GM12878 (cell line): ENCODE results near the gene AK5. TPM values are rescaled to one million over a fixed set of nuclear protein-coding genes. Genes with fewer than 3 reads are reported as not detected.

Experiments used
- ATAC-seq: fragments of 200-7000 bp; cut with Tn5 transposase; 3 replicates; pipeline ENCODE4 v1.9.1; 2020; ENCODE audit warnings: mild to moderate bottlenecking, moderate library complexity
- BruUV-seq: library from RNA; stranded (reverse); fragments of 400-500 nt; replicated peaks from 2 replicates; lab custom pipeline; 2021; lab: Mats Ljungman, UMichigan
- CTCF ChIA-PET: fragments of 300-600 bp; sonication (Branson Sonifier 250); formaldehyde crosslinking; extraction: SDS; loops from one replicate; lab custom pipeline; 2021; ENCODE audit warnings: inconsistent platforms; lab: Yijun Ruan, JAX
- POLR2A ChIA-PET: fragments of 350-600 bp; formaldehyde crosslinking; extraction: SDS; loops from one replicate; lab custom pipeline; 2021; ENCODE audit warnings: inconsistent platforms; lab: Charles Lee
- RAD21 ChIA-PET: fragments of 300-600 bp; sonication (Branson Sonifier 250); formaldehyde crosslinking; loops from one replicate; lab custom pipeline; 2023; ENCODE audit warnings: antibody characterized with exemption; ENCODE audit not compliant: unreplicated experiment; lab: Charles Lee
- SMC1A ChIA-PET: fragments of 300-600 bp; sonication (Branson Sonifier 250); formaldehyde crosslinking; loops from one replicate; lab custom pipeline; 2023; ENCODE audit not compliant: unreplicated experiment, uncharacterized antibody; lab: Charles Lee
- DNase-seq: peaks from one replicate; pipeline ENCODE4 v3.0.0-alpha.2; 2011; ENCODE audit warnings: low read depth, low spot score
- FAIRE-seq: peaks from 3 replicates; lab custom pipeline; 2011; peaks lifted over from hg19 to GRCh38; lab: Jason Lieb, UNC
- H2AFZ ChIP-seq: 2 replicates; pipeline ENCODE4 v1.6.0; 2011; ENCODE audit warnings: low read depth, low read length, control low read depth; ENCODE audit not compliant: control insufficient read depth
- H3K27ac ChIP-seq: 2 replicates; pipeline ENCODE4 v1.5.1; 2011; ENCODE audit warnings: control low read depth; ENCODE audit not compliant: control insufficient read depth, insufficient read depth
- H3K27me3 ChIP-seq, 2 experiments: replicated peaks in 1 of 2; 2 replicates each; pipeline versions ENCODE4 v1.6.0 to v1.6.1; 2011; ENCODE audit warnings: low read length in 1 of 2; ENCODE audit not compliant: control insufficient read depth in 2 of 2, insufficient read depth in 2 of 2
- H3K36me3 ChIP-seq, 2 experiments: 2 replicates each; pipeline ENCODE4 v1.5.1; 2011; ENCODE audit warnings: low read length in 1 of 2; ENCODE audit not compliant: control insufficient read depth in 2 of 2, insufficient read depth in 2 of 2
- H3K4me1 ChIP-seq: 2 replicates; pipeline ENCODE4 v1.6.1; 2011; ENCODE audit warnings: mild to moderate bottlenecking, low read length, moderate library complexity, mixed read lengths; ENCODE audit not compliant: control insufficient read depth, insufficient read depth
- H3K4me2 ChIP-seq: 2 replicates; pipeline ENCODE4 v1.6.0; 2011; ENCODE audit warnings: control low read depth; ENCODE audit not compliant: control insufficient read depth, insufficient read depth
- H3K4me3 ChIP-seq: fragments of 200-600 bp; sonication (generic); 2 replicates; pipeline ENCODE4 v1.5.1; 2016
- H3K79me2 ChIP-seq: 2 replicates; pipeline ENCODE4 v1.6.0; 2011; ENCODE audit warnings: low read length; ENCODE audit not compliant: control insufficient read depth, insufficient read depth
- H3K9ac ChIP-seq: 2 replicates; pipeline ENCODE4 v1.8.0; 2011; ENCODE audit warnings: low read length, control low read depth, mixed read lengths; ENCODE audit not compliant: control insufficient read depth, insufficient read depth
- H3K9me3 ChIP-seq: replicated peaks from 3 replicates; pipeline ENCODE4 v1.5.1; 2011; ENCODE audit warnings: mild to moderate bottlenecking, low read length; ENCODE audit not compliant: control insufficient read depth, insufficient read depth
- H4K20me1 ChIP-seq: 2 replicates; pipeline ENCODE4 v1.6.0; 2011; ENCODE audit not compliant: control insufficient read depth, insufficient read depth
- ATF2 ChIP-seq: IDR thresholded peaks from 2 replicates; pipeline ENCODE4 v1.6.1; 2012; ENCODE audit warnings: low read length, inconsistent platforms
- ATF7 ChIP-seq: fragments of 450-650 bp; IDR thresholded peaks from 2 replicates; pipeline ENCODE4 v1.6.1; 2016; ENCODE audit warnings: low read depth, mild to moderate bottlenecking
- CBX3 ChIP-seq: fragments of 200-600 bp; sonication (generic); IDR thresholded peaks from 2 replicates; pipeline ENCODE4 v1.6.1; 2016; ENCODE audit warnings: low read depth, borderline replicate concordance
- CEBPZ ChIP-seq: fragments of 150-350 bp; IDR thresholded peaks from 2 replicates; pipeline ENCODE4 v1.6.1; 2016; ENCODE audit warnings: low read depth, low read length
- CHD2 ChIP-seq: IDR thresholded peaks from 2 replicates; pipeline ENCODE4 v1.6.1; 2011; ENCODE audit warnings: low read depth, low read length, improper control_type of control experiment, borderline replicate concordance
- CREB1 ChIP-seq: IDR thresholded peaks from 2 replicates; pipeline ENCODE4 v1.6.1; 2012; ENCODE audit warnings: low read depth, mild to moderate bottlenecking, inconsistent platforms
- EP300 ChIP-seq, 2 experiments: fragments of 150-350 bp in 1 of 2; IDR thresholded peaks; 2 replicates each; pipeline ENCODE4 v1.6.1; 2011 to 2012; ENCODE audit warnings: low read depth in 2 of 2, low read length in 2 of 2, borderline replicate concordance in 1 of 2, improper control_type of control experiment in 1 of 2, inconsistent platforms in 1 of 2; ENCODE audit not compliant: control insufficient read depth in 1 of 2
- ESRRA ChIP-seq: IDR thresholded peaks from 2 replicates; pipeline ENCODE4 v1.6.1; 2012; ENCODE audit warnings: mild to moderate bottlenecking, low read length, improper control_type of control experiment
- IKZF1 ChIP-seq: fragments of 450-650 bp; conservative IDR thresholded peaks from 2 replicates; pipeline ENCODE4 v1.6.1; 2017; ENCODE audit warnings: antibody characterized with exemption, mild to moderate bottlenecking
- IRF5 ChIP-seq: fragments of 450-650 bp; IDR thresholded peaks from 2 replicates; pipeline ENCODE4 v1.6.1; 2017; ENCODE audit warnings: borderline replicate concordance
- KAT2A ChIP-seq: conservative IDR thresholded peaks from 2 replicates; pipeline ENCODE4 v1.6.1; 2011; ENCODE audit warnings: low read depth, low read length; ENCODE audit not compliant: control insufficient read depth
- MAX ChIP-seq: IDR thresholded peaks from 2 replicates; pipeline ENCODE4 v1.6.1; 2012; ENCODE audit warnings: low read depth, low read length, improper control_type of control experiment
- PAX8 ChIP-seq: fragments of 450-650 bp; IDR thresholded peaks from 2 replicates; pipeline ENCODE4 v1.6.1; 2017; ENCODE audit warnings: mild to moderate bottlenecking, moderate library complexity
- POLR2A ChIP-seq: IDR thresholded peaks from 2 replicates; pipeline ENCODE4 v1.6.1; 2011; ENCODE audit warnings: low read depth, mild to moderate bottlenecking, low read length
- RBBP5 ChIP-seq: fragments of 200-600 bp; sonication (generic); conservative IDR thresholded peaks from 2 replicates; pipeline ENCODE4 v1.6.1; 2016
- SKIL ChIP-seq: fragments of 450-650 bp; IDR thresholded peaks from 2 replicates; pipeline ENCODE4 v1.6.1; 2017; ENCODE audit warnings: mild to moderate bottlenecking, low read depth, inconsistent platforms; ENCODE audit not compliant: poor library complexity, severe bottlenecking
- SPI1 ChIP-seq: IDR thresholded peaks from 2 replicates; pipeline ENCODE4 v1.6.1; 2011; ENCODE audit warnings: low read depth, mild to moderate bottlenecking, low read length, moderate library complexity, borderline replicate concordance; ENCODE audit not compliant: insufficient read depth
- STAT1 ChIP-seq: fragments of 450-650 bp; conservative IDR thresholded peaks from 2 replicates; pipeline ENCODE4 v1.6.1; 2014; ENCODE audit warnings: antibody characterized with exemption, mild to moderate bottlenecking
- WGBS: methylation state at CpG from one replicate; pipeline ENCODE4 v1.1.6; 2016; ENCODE audit warnings: low lambda C conversion rate; ENCODE audit not compliant: insufficient replicate concordance, insufficient coverage; ENCODE audit errors: missing lambda C conversion rate; 5-methylcytosine and 5-hydroxymethylcytosine counted together
- in situ Hi-C: fragments of 300-500 bp; cut with MboI; formaldehyde crosslinking; loops from 9 replicates; pipeline ENCODE4 v1.14.3; 2018; ENCODE audit warnings: mixed read lengths
- intact Hi-C: fragments of 100-400 bp; cut with micrococcal nuclease; formaldehyde crosslinking; loops from one replicate; pipeline ENCODE4 v1.14.2; 2022; ENCODE audit not compliant: unreplicated experiment
- polyA plus RNA-seq, 11 experiments: library from polyadenylated mRNA; depleted of rRNA in 4 of 11; unstranded in 6 of 11; stranded (reverse) in 5 of 11; fragments of >200 nt; fragmentation: Nextera tagmentation in 4 of 11; fragmentation: Illumina TruSeq in 1 of 11; extraction: Ambion mirVana in 4 of 11; extraction: Trizol in 1 of 11; gene quantifications; 1 replicate in 1 of 11; 2 replicates in 10 of 11; pipeline versions ENCODE4 v1.2.1 to v1.2.3, GENCODE V29; 2011 to 2016; ENCODE audit warnings: inconsistent platforms in 2 of 11, missing spikeins in 2 of 11, low read depth in 1 of 11
- total RNA-seq, 4 experiments: library from RNA; depleted of rRNA in 3 of 4; stranded (reverse); fragments of >200 nt in 3 of 4; fragmentation: Illumina TruSeq in 1 of 4; extraction: Trizol in 1 of 4; gene quantifications; 2 replicates each; pipeline versions ENCODE4 v1.2.1 to v1.2.3, GENCODE V29; 2013 to 2021

Gene AK5
- total and polyA plus RNA-seq, 10 of the 15 experiments (the other 5 are each of a cell fraction or from before 2014, with no cell fraction given): 0.08 to 0.33 TPM; not detected in 8

GRCh38 chr1:77375541-77375940 lies 93.7 kb downstream of the AK5 start:
- no peak overlapping the region for H3K4me3 ChIP-seq
- ChIA-PET SMC1A (no interaction called here), CTCF (no interaction called here), RAD21 (no interaction called here), POLR2A (no interaction called here)
- no peak overlapping the region for H3K9ac ChIP-seq
- no peaks in the 10 kb centered on the region for H3K79me2 ChIP-seq
- intact Hi-C loops: no loop called here
- no peak overlapping the region for H3K27ac ChIP-seq
- no peaks in the 10 kb centered on the region for H3K36me3 ChIP-seq
- no peaks in the 10 kb centered on the region; a peak in 2 of 4 replicates for H3K27me3 ChIP-seq
- H3K9me3 ChIP-seq: no peaks in the 10 kb centered on the region
- no peak overlapping the region for H3K4me2 ChIP-seq
- H2AFZ ChIP-seq: no peak overlapping the region
- no peak for ATAC-seq
- H4K20me1 ChIP-seq: no peaks in the 10 kb centered on the region
- BruUV-seq: no TSS peak
- no peak for FAIRE-seq
- in situ Hi-C loops: no loop called here
- 2% methylated on average over 2 of the region's 2 CpGs for WGBS
- no peak for DNase-seq
- TF ChIP-seq ATF7 (no peak), PAX8 (no peak), EP300 (IDR thresholded peaks at IDR 0.05; ENCODE audit: borderline replicate concordance in 1 of 2, control insufficient read depth in 1 of 2, low read depth in 2 of 2, low read length in 2 of 2) (no peak), IRF5 (no peak), CREB1 (no peak), ATF2 (no peak), CHD2 (no peak), SKIL (no peak), SPI1 (no peak), KAT2A (no peak), IKZF1 (no peak), MAX (no peak), POLR2A (no peak), RBBP5 (no peak), CEBPZ (no peak), CBX3 (no peak), ESRRA (no peak), STAT1 (no peak)
- TF ChIP-seq, all 136 proteins: peak for 0
- H3K4me1 ChIP-seq: no peaks in the 10 kb centered on the region
